H9 (cell line): ENCODE results near the gene DNASE1. TPM values are rescaled to one million over a fixed set of nuclear protein-coding genes. Genes with fewer than 3 reads are reported as not detected.

Source experiments
- DNase-seq: peaks from one replicate; pipeline ENCODE4 v3.0.0-alpha.2; 2017
- H2AFZ ChIP-seq: one replicate; pipeline ENCODE4 v1.6.1; 2013; ENCODE audit warnings: mild to moderate bottlenecking, low read length, control low read depth, moderate library complexity
- H2AK5ac ChIP-seq: 2 replicates; pipeline ENCODE4 v1.6.1; 2013; ENCODE audit warnings: low read length, control low read depth, mixed read lengths; ENCODE audit not compliant: insufficient read length
- H2BK120ac ChIP-seq: one replicate; pipeline ENCODE4 v1.6.1; 2013; ENCODE audit warnings: low read depth, mild to moderate bottlenecking, low read length, control low read depth, inconsistent platforms; ENCODE audit not compliant: poor library complexity, severe bottlenecking
- H2BK12ac ChIP-seq: 2 replicates; pipeline ENCODE4 v1.6.1; 2013; ENCODE audit warnings: low read length, control low read depth, mixed read lengths, low read depth; ENCODE audit not compliant: insufficient read length
- H2BK15ac ChIP-seq: 2 replicates; pipeline ENCODE4 v1.6.1; 2013; ENCODE audit warnings: low read depth, low read length, control low read depth
- H2BK20ac ChIP-seq: one replicate; pipeline ENCODE4 v1.6.1; 2013; ENCODE audit warnings: low read depth, mild to moderate bottlenecking, low read length, control low read depth, inconsistent platforms; ENCODE audit not compliant: poor library complexity, severe bottlenecking
- H2BK5ac ChIP-seq: 2 replicates; pipeline ENCODE4 v1.6.1; 2013; ENCODE audit warnings: low read length, control low read depth, mixed read lengths; ENCODE audit not compliant: insufficient read length
- H3K14ac ChIP-seq: 2 replicates; pipeline ENCODE4 v1.6.1; 2013; ENCODE audit warnings: low read length, control low read depth; ENCODE audit not compliant: insufficient read depth
- H3K18ac ChIP-seq: 2 replicates; pipeline ENCODE4 v1.6.1; 2013; ENCODE audit warnings: low read depth, mild to moderate bottlenecking, mixed read lengths, low read length, control low read depth; ENCODE audit not compliant: insufficient read length
- H3K23ac ChIP-seq: 2 replicates; pipeline ENCODE4 v1.6.1; 2013; ENCODE audit warnings: low read length, control low read depth, mixed read lengths, low read depth; ENCODE audit not compliant: insufficient read length
- H3K23me2 ChIP-seq: 2 replicates; pipeline ENCODE4 v1.6.1; 2013; ENCODE audit warnings: low read depth, mild to moderate bottlenecking, mixed read lengths, low read length, control low read depth; ENCODE audit not compliant: insufficient read length, poor library complexity, severe bottlenecking
- H3K27ac ChIP-seq: 2 replicates; pipeline ENCODE4 v1.5.1; 2013; ENCODE audit warnings: low read length, control low read depth, mixed read lengths, low read depth; ENCODE audit not compliant: insufficient read length
- H3K27me3 ChIP-seq: 2 replicates; pipeline ENCODE4 v1.6.1; 2013; ENCODE audit warnings: low read length, control low read depth, inconsistent platforms; ENCODE audit not compliant: insufficient read depth
- H3K4ac ChIP-seq: 2 replicates; pipeline ENCODE4 v1.6.1; 2013; ENCODE audit warnings: low read depth, mild to moderate bottlenecking, control low read depth, inconsistent platforms, low read length, moderate library complexity
- H3K4me1 ChIP-seq: 2 replicates; pipeline ENCODE4 v1.6.1; 2013; ENCODE audit warnings: low read length, control low read depth, inconsistent platforms; ENCODE audit not compliant: insufficient read depth
- H3K4me2 ChIP-seq: 2 replicates; pipeline ENCODE4 v1.6.1; 2013; ENCODE audit warnings: low read length, control low read depth, mixed read lengths; ENCODE audit not compliant: insufficient read length, insufficient read depth
- H3K56ac ChIP-seq: 2 replicates; pipeline ENCODE4 v1.6.1; 2013; ENCODE audit warnings: low read depth, mild to moderate bottlenecking, mixed read lengths, low read length, control low read depth; ENCODE audit not compliant: insufficient read length
- H3K79me1 ChIP-seq: 2 replicates; pipeline ENCODE4 v1.6.1; 2013; ENCODE audit warnings: low read depth, mild to moderate bottlenecking, moderate library complexity, low read length, control low read depth, inconsistent platforms; ENCODE audit not compliant: insufficient read depth, poor library complexity, severe bottlenecking
- H3K79me2 ChIP-seq: 2 replicates; pipeline ENCODE4 v1.6.1; 2013; ENCODE audit warnings: low read length, control low read depth, inconsistent platforms; ENCODE audit not compliant: insufficient read depth
- H3K9ac ChIP-seq: 2 replicates; pipeline ENCODE4 v1.6.1; 2013; ENCODE audit warnings: low read length, control low read depth, mixed read lengths; ENCODE audit not compliant: insufficient read length; ENCODE audit errors: extremely low read depth
- H3K9me3 ChIP-seq: one replicate; pipeline ENCODE4 v1.6.1; 2013; ENCODE audit warnings: low read depth, low read length, inconsistent platforms; ENCODE audit not compliant: control insufficient read depth
- H3T11ph ChIP-seq: one replicate; pipeline ENCODE4 v1.6.1; 2013; ENCODE audit warnings: mild to moderate bottlenecking, low read length, control low read depth, inconsistent platforms
- H4K20me1 ChIP-seq: one replicate; pipeline ENCODE4 v1.6.1; 2013; ENCODE audit not compliant: control insufficient read depth, insufficient read length, insufficient read depth
- H4K5ac ChIP-seq: 2 replicates; pipeline ENCODE4 v1.6.1; 2013; ENCODE audit warnings: low read depth, mild to moderate bottlenecking, mixed read lengths, low read length, control low read depth; ENCODE audit not compliant: insufficient read length
- H4K8ac ChIP-seq: replicated peaks from 2 replicates; pipeline ENCODE4 v1.6.1; 2013; ENCODE audit warnings: low read length, control low read depth, mixed read lengths, low read depth; ENCODE audit not compliant: insufficient read length
- H4K91ac ChIP-seq: 2 replicates; pipeline ENCODE4 v1.6.1; 2013; ENCODE audit warnings: low read depth, mild to moderate bottlenecking, moderate library complexity, mixed read lengths, low read length, control low read depth; ENCODE audit not compliant: insufficient read length
- H3K27ac Mint-ChIP-seq, 3 experiments: 2 replicates in 2 of 3; 3 replicates in 1 of 3; pipeline ENCODE4 v1.8.0; 2020 to 2021; ENCODE audit warnings: mixed read lengths in 3 of 3, mild to moderate bottlenecking in 1 of 3, moderate library complexity in 1 of 3
- H3K27me3 Mint-ChIP-seq: 2 replicates; pipeline ENCODE4 v1.8.0; 2021; ENCODE audit warnings: low read depth, mild to moderate bottlenecking, moderate library complexity, mixed read lengths
- H3K36me3 Mint-ChIP-seq, 3 experiments: 2 replicates in 2 of 3; 3 replicates in 1 of 3; pipeline ENCODE4 v1.8.0; 2020 to 2021; ENCODE audit warnings: low read depth in 3 of 3, mixed read lengths in 3 of 3; ENCODE audit not compliant: insufficient read depth in 1 of 3
- H3K4me1 Mint-ChIP-seq, 2 experiments: 2 replicates each; pipeline ENCODE4 v1.8.0; 2020; ENCODE audit warnings: mixed read lengths in 2 of 2
- H3K4me3 Mint-ChIP-seq, 2 experiments: 2 replicates in 1 of 2; 3 replicates in 1 of 2; pipeline ENCODE4 v1.8.0; 2020 to 2021; ENCODE audit warnings: mild to moderate bottlenecking in 2 of 2, mixed read lengths in 2 of 2, moderate library complexity in 1 of 2
- H3K9me3 Mint-ChIP-seq, 2 experiments: 2 replicates in 1 of 2; 3 replicates in 1 of 2; pipeline ENCODE4 v1.8.0; 2020; ENCODE audit warnings: mild to moderate bottlenecking in 2 of 2, mixed read lengths in 2 of 2, moderate library complexity in 1 of 2
- CTCF ChIP-seq: fragments of 200-600 bp; sonication (generic); conservative IDR thresholded peaks from 3 replicates; pipeline ENCODE4 v1.8.0; 2021; ENCODE audit warnings: antibody characterized with exemption, mild to moderate bottlenecking
- WGBS: extraction: QIAGEN DNeasy Blood & Tissue Kit; methylation state at CpG from one replicate; pipeline ENCODE4 v1.1.7; 2013; ENCODE audit warnings: missing lambda C conversion rate, low lambda C conversion rate, mixed read lengths; ENCODE audit not compliant: insufficient read length; ENCODE audit errors: extremely low coverage; 5-methylcytosine and 5-hydroxymethylcytosine counted together
- total RNA-seq: library from RNA; stranded (reverse); gene quantifications from 2 replicates; pipeline ENCODE4 v1.2.1, GENCODE V29; 2021

Gene DNASE1
- total RNA-seq, 1 experiment from 2014 or later: 10.1 TPM

GRCh38 chr16:3671424-3671823 is 16.9 kb downstream of the DNASE1 start:
- Histone ChIP-seq H2BK120ac (no peak overlapping the region), H4K5ac (no peak overlapping the region), H4K8ac (no peak overlapping the region), H3K79me2 (no peaks in the 10 kb centered on the region), H4K91ac (no peak overlapping the region), H3K27me3 (no peaks in the 10 kb centered on the region), H3K18ac (no peak overlapping the region), H4K20me1 (no peaks in the 10 kb centered on the region), H3K4ac (no peak overlapping the region), H3T11ph (no peak overlapping the region), H2AK5ac (no peak overlapping the region), H2BK5ac (no peak overlapping the region), H2BK12ac (no peak overlapping the region), H3K9ac (no peak overlapping the region), H2AFZ (no peak overlapping the region), H3K23me2 (no peaks in the 10 kb centered on the region), H3K27ac (no peak overlapping the region), H2BK20ac (no peak overlapping the region), H2BK15ac (no peak overlapping the region), H3K23ac (no peak overlapping the region), H3K4me2 (no peak overlapping the region), H3K4me1 (no peaks in the 10 kb centered on the region), H3K14ac (no peak overlapping the region), H3K56ac (no peak overlapping the region), H3K79me1 (no peaks in the 10 kb centered on the region), H3K9me3 (no peaks in the 10 kb centered on the region)
- no peak for DNase-seq
- H3K4me3 Mint-ChIP-seq: no peak overlapping the region
- H3K4me1 Mint-ChIP-seq: no peaks in the 10 kb centered on the region
- no CpG with 5 or more reads among the region's 11 CpGs for WGBS
- TF ChIP-seq CTCF: no peak
- no peaks in the 10 kb centered on the region; the same call in 1 of the 2 replicates for H3K27me3 Mint-ChIP-seq
- peaks cover 47 to 80% (median 73%) of the 10 kb centered on the region in 3 experiments for H3K36me3 Mint-ChIP-seq
- H3K27ac Mint-ChIP-seq: no peak overlapping the region
- no peaks in the 10 kb centered on the region for H3K9me3 Mint-ChIP-seq
